GM23338 (cell line): ENCODE results near the gene GUCY2F.
A peak's percentile ranks its signal among the peaks of the same experiment; 100 is the strongest.

Experiments
- EZH2 ChIP-seq: fragments of 200-600 bp; sonication (generic); IDR thresholded peaks from one replicate; pipeline ENCODE4 v1.8.0; 2017; ENCODE audit warnings: antibody characterized with exemption, mild to moderate bottlenecking, low read depth; ENCODE audit not compliant: unreplicated experiment
- POLR2AphosphoS5 ChIP-seq: IDR thresholded peaks from 2 replicates; pipeline ENCODE4 v1.6.1; 2016; ENCODE audit warnings: antibody characterized with exemption, low read depth
- TF ChIP-seq, protein P1 (sequence below), 2 experiments: fragments of 200-600 bp in 1 of 2; sonication (generic) in 1 of 2; conservative IDR thresholded peaks; 2 replicates each; pipeline versions ENCODE4 v1.5.1 to v1.6.1; 2016 to 2017; ENCODE audit warnings: antibody characterized with exemption in 2 of 2, low read depth in 2 of 2, mild to moderate bottlenecking in 2 of 2, moderate library complexity in 1 of 2
- TF ChIP-seq, protein P2 (sequence below): IDR thresholded peaks from one replicate; pipeline ENCODE4 v1.6.1; 2018; ENCODE audit warnings: antibody characterized with exemption; ENCODE audit not compliant: unreplicated experiment

DNA sequence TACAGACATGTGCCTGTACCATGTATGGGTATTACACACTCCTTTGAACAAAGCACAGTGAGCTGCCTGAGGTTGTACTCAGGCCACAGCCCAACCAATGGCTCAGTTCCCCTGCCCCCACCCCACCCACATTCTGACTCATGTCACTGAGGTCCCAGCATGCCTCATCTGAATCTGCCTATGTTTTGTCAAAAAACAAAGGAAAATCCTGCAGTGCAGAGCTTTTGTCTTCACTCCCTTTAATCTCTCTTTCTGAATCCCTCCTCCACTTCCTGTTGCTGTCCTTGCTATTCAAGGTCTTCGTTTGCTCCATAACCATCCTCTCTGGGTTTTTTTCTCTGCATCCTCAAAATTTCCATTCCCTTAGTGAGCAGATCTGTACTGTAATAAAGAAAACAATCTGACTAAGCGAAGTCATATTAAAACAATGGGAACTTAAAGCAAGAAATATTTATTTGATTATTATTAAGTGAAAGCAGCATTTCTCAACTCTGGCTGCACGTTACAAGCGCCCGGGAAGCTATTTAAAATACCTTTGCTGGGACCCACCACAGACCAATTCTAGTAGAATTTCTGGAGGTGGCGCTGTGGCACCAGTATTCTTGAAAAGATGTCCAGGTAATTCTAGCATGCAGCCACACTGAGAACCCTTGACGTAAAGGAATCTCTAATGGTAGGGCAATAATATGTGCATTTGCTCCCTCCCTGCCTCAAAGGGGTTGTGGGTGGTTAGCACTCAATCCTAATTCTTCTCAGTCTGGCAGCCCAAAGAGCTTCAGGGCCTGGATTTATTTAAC lies 8.7 kb downstream of the GUCY2F start:
- TF ChIP-seq, protein P1, sequence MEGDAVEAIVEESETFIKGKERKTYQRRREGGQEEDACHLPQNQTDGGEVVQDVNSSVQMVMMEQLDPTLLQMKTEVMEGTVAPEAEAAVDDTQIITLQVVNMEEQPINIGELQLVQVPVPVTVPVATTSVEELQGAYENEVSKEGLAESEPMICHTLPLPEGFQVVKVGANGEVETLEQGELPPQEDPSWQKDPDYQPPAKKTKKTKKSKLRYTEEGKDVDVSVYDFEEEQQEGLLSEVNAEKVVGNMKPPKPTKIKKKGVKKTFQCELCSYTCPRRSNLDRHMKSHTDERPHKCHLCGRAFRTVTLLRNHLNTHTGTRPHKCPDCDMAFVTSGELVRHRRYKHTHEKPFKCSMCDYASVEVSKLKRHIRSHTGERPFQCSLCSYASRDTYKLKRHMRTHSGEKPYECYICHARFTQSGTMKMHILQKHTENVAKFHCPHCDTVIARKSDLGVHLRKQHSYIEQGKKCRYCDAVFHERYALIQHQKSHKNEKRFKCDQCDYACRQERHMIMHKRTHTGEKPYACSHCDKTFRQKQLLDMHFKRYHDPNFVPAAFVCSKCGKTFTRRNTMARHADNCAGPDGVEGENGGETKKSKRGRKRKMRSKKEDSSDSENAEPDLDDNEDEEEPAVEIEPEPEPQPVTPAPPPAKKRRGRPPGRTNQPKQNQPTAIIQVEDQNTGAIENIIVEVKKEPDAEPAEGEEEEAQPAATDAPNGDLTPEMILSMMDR (conservative IDR thresholded peaks at IDR 0.05; ENCODE audit: low read depth in 2 of 2), result peak; percentile 50 to 53
- TF ChIP-seq EZH2, result no peak
- TF ChIP-seq POLR2AphosphoS5, result no peak
- TF ChIP-seq, protein P2, sequence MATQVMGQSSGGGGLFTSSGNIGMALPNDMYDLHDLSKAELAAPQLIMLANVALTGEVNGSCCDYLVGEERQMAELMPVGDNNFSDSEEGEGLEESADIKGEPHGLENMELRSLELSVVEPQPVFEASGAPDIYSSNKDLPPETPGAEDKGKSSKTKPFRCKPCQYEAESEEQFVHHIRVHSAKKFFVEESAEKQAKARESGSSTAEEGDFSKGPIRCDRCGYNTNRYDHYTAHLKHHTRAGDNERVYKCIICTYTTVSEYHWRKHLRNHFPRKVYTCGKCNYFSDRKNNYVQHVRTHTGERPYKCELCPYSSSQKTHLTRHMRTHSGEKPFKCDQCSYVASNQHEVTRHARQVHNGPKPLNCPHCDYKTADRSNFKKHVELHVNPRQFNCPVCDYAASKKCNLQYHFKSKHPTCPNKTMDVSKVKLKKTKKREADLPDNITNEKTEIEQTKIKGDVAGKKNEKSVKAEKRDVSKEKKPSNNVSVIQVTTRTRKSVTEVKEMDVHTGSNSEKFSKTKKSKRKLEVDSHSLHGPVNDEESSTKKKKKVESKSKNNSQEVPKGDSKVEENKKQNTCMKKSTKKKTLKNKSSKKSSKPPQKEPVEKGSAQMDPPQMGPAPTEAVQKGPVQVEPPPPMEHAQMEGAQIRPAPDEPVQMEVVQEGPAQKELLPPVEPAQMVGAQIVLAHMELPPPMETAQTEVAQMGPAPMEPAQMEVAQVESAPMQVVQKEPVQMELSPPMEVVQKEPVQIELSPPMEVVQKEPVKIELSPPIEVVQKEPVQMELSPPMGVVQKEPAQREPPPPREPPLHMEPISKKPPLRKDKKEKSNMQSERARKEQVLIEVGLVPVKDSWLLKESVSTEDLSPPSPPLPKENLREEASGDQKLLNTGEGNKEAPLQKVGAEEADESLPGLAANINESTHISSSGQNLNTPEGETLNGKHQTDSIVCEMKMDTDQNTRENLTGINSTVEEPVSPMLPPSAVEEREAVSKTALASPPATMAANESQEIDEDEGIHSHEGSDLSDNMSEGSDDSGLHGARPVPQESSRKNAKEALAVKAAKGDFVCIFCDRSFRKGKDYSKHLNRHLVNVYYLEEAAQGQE, result no peak
